Mesendoderm (in vitro differentiated cells): Measurements from ENCODE around the gene SLC47A2.

Source experiments
- DNase-seq: peaks from one replicate; pipeline ENCODE4 v3.0.0; 2013
- H2AK5ac ChIP-seq: 2 replicates; pipeline ENCODE4 v1.6.1; 2013; ENCODE audit warnings: low read length, inconsistent platforms
- H2BK120ac ChIP-seq: 2 replicates; pipeline ENCODE4 v1.6.1; 2013; ENCODE audit warnings: low read depth, mild to moderate bottlenecking, low read length, moderate library complexity, mixed read lengths
- H2BK15ac ChIP-seq: replicated peaks from 2 replicates; pipeline ENCODE4 v1.6.1; 2013; ENCODE audit warnings: low read depth, mild to moderate bottlenecking, moderate library complexity
- H2BK5ac ChIP-seq: 2 replicates; pipeline ENCODE4 v1.6.1; 2013; ENCODE audit warnings: low read length, inconsistent platforms
- H3K18ac ChIP-seq: 2 replicates; pipeline ENCODE4 v1.6.1; 2013; ENCODE audit warnings: mild to moderate bottlenecking, low read length, mixed read lengths
- H3K23ac ChIP-seq: one replicate; pipeline ENCODE4 v1.6.1; 2013; ENCODE audit warnings: low read length
- H3K27ac ChIP-seq: 2 replicates; pipeline ENCODE4 v1.5.1; 2013; ENCODE audit warnings: low read depth, mild to moderate bottlenecking, inconsistent platforms, low read length, moderate library complexity
- H3K27me3 ChIP-seq: 2 replicates; pipeline ENCODE4 v1.6.1; 2013; ENCODE audit warnings: low read length, control low read depth, mild to moderate bottlenecking, inconsistent platforms; ENCODE audit not compliant: insufficient read depth, poor library complexity
- H3K36me3 ChIP-seq: 2 replicates; pipeline ENCODE4 v1.6.1; 2013; ENCODE audit warnings: low read length, inconsistent platforms; ENCODE audit not compliant: control insufficient read depth, insufficient read depth
- H3K4ac ChIP-seq: one replicate; pipeline ENCODE4 v1.6.1; 2013; ENCODE audit warnings: low read depth, mild to moderate bottlenecking, low read length, moderate library complexity
- H3K4me1 ChIP-seq: 2 replicates; pipeline ENCODE4 v1.6.1; 2013; ENCODE audit warnings: low read depth, low read length, inconsistent platforms; ENCODE audit not compliant: control insufficient read depth
- H3K4me2 ChIP-seq: 2 replicates; pipeline ENCODE4 v1.6.1; 2013; ENCODE audit warnings: low read length
- H3K4me3 ChIP-seq: 2 replicates; pipeline ENCODE4 v1.5.1; 2013; ENCODE audit warnings: mild to moderate bottlenecking, low read length
- H3K56ac ChIP-seq: one replicate; pipeline ENCODE4 v1.6.1; 2013; ENCODE audit warnings: low read length
- H3K79me1 ChIP-seq: 2 replicates; pipeline ENCODE4 v1.6.1; 2013; ENCODE audit warnings: low read length, inconsistent platforms
- H3K79me2 ChIP-seq: 2 replicates; pipeline ENCODE4 v1.6.1; 2013; ENCODE audit warnings: mild to moderate bottlenecking, low read length; ENCODE audit not compliant: control insufficient read depth, insufficient read depth
- H3K9ac ChIP-seq: 2 replicates; pipeline ENCODE4 v1.6.1; 2013; ENCODE audit warnings: low read length, inconsistent platforms
- H4K5ac ChIP-seq: one replicate; pipeline ENCODE4 v1.6.1; 2013; ENCODE audit warnings: low read length
- H4K8ac ChIP-seq: one replicate; pipeline ENCODE4 v1.6.1; 2013; ENCODE audit warnings: low read depth, mild to moderate bottlenecking, control low read depth, low read length, moderate library complexity
- WGBS: extraction: QIAGEN DNeasy Blood & Tissue Kit; methylation state at CpG from one replicate; pipeline ENCODE4 v1.1.7; 2013; ENCODE audit warnings: low lambda C conversion rate, missing lambda C conversion rate; ENCODE audit not compliant: insufficient coverage; ENCODE audit errors: extremely low coverage; 5-methylcytosine and 5-hydroxymethylcytosine counted together

Gene SLC47A2

DNA sequence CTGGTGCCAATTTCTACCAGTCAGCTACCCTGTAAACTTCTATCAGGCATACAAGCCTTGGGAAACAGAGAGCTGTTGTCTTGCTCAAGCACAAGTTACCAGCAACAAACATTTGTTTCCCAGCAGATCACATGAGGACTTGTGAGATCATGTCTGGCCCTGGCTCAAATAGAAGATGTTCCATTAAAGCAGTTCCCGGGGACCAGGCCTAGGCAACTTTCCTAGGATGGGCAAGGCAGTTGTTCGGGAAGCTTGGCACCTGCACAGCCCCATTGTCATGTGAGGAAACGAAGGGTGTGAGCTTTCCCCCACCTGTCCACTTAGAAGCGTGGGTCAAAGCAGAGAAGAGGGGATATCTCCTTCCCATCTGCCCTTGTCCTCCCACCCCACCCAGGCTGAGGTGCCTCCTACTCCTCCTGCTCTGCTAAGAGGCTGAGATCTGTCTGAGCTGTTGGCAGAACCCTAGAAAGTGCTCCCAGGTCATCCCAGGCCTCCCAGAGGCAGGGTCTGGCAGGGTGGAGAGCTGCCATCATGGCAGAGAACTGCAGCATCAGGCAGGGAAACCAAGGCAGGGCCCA is 11.2 kb upstream of the SLC47A2 start:
- H3K56ac ChIP-seq: no peak overlapping the region
- H3K79me2 ChIP-seq: no peaks in the 10 kb centered on the region
- no peak overlapping the region for H2BK15ac ChIP-seq
- H3K9ac ChIP-seq: no peak overlapping the region
- no peaks in the 10 kb centered on the region for H3K4me1 ChIP-seq
- no peaks in the 10 kb centered on the region for H3K79me1 ChIP-seq
- no peak overlapping the region for H2BK120ac ChIP-seq
- no peak overlapping the region for H3K4ac ChIP-seq
- no peak overlapping the region for H3K23ac ChIP-seq
- no peak overlapping the region for H2BK5ac ChIP-seq
- no peak overlapping the region for H3K4me2 ChIP-seq
- no peak for DNase-seq
- H3K18ac ChIP-seq: no peak overlapping the region
- WGBS: no CpG with 5 or more reads among the region's 4 CpGs
- H4K5ac ChIP-seq: no peak overlapping the region
- no peak overlapping the region for H4K8ac ChIP-seq
- no peaks in the 10 kb centered on the region for H3K27me3 ChIP-seq
- no peaks in the 10 kb centered on the region for H3K36me3 ChIP-seq
- no peak overlapping the region for H2AK5ac ChIP-seq
- H3K4me3 ChIP-seq: no peak overlapping the region
- no peak overlapping the region for H3K27ac ChIP-seq

DNA sequence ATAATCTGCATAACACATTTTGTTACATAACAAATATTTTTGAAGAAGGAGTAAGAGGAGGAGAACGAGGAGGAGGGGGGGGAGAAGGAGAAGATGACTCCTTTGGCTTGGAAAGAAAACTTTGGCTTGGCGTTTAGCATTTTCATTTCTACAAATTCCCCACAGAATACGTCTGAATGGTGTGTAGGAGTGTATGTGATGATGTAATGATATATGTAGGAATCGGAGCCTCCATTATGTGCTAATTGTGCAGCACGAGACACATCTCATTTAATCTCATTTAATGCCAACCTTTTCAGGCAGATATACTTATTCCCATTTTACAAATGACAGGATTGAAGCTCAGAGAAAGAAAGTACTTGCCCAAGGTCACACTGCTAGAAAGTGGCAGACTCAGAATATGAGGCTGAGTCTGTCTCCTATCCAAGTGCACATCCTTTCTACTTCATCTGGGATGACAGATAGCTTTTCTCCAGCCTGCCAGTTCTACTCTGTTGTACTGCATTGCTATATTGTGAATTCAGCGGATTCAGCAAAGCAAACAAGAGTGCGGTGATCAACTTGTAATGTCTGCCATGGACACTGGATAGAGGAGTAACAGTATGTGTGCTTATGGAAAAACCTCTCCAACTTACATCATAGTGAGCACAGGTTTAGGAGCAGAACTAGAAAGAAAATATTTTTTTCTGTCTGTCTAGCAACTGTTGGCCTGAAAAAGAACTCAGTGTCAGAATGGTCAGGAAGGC is 10.4 kb upstream of the SLC47A2 start:
- Histone ChIP-seq H4K5ac (no peak overlapping the region), H3K79me2 (no peaks in the 10 kb centered on the region), H3K23ac (no peak overlapping the region), H3K79me1 (no peaks in the 10 kb centered on the region), H3K4ac (no peak overlapping the region), H2BK15ac (no peak overlapping the region), H3K9ac (no peak overlapping the region), H2BK120ac (no peak overlapping the region), H3K4me3 (no peak overlapping the region), H3K56ac (no peak overlapping the region), H2AK5ac (no peak overlapping the region), H3K27ac (no peak overlapping the region), H4K8ac (no peak overlapping the region), H3K4me1 (no peaks in the 10 kb centered on the region), H3K18ac (no peak overlapping the region), H3K27me3 (no peaks in the 10 kb centered on the region), H3K36me3 (no peaks in the 10 kb centered on the region), H2BK5ac (no peak overlapping the region), H3K4me2 (no peak overlapping the region)
- no peak for DNase-seq
- no CpG with 5 or more reads among the region's 7 CpGs for WGBS

DNA sequence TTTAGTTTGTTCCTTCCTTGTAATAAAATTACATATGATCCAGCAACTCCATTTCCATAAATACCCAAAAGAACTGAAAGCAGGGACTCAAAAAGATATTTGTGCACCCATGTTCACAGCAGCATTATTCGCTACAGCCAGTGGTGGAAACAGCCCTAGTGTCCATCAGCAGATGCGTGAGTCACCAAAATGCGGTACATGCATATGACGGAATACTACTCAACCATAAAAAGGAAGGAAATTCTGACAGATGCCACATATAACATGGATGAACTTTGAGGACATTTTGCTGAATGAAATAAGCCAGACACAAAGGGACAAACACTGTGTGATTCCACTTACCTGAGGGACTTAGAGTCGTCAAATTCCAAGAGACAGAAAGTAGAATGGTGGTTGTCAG is 9.1 kb upstream of the SLC47A2 start:
- no peak overlapping the region for H3K56ac ChIP-seq
- no peak overlapping the region for H4K5ac ChIP-seq
- no peaks in the 10 kb centered on the region for H3K36me3 ChIP-seq
- no peak overlapping the region for H3K4me3 ChIP-seq
- H3K4me2 ChIP-seq: no peak overlapping the region
- no peak overlapping the region for H2BK120ac ChIP-seq
- H2BK5ac ChIP-seq: no peak overlapping the region
- no peak overlapping the region for H2AK5ac ChIP-seq
- no peaks in the 10 kb centered on the region for H3K79me1 ChIP-seq
- no peak overlapping the region for H3K27ac ChIP-seq
- H3K23ac ChIP-seq: no peak overlapping the region
- no peak overlapping the region for H3K18ac ChIP-seq
- H3K4me1 ChIP-seq: no peaks in the 10 kb centered on the region
- no peak overlapping the region for H3K9ac ChIP-seq
- no peaks in the 10 kb centered on the region for H3K27me3 ChIP-seq
- no CpG with 5 or more reads among the region's 5 CpGs for WGBS
- no peak for DNase-seq
- H4K8ac ChIP-seq: no peak overlapping the region
- no peaks in the 10 kb centered on the region for H3K79me2 ChIP-seq
- H3K4ac ChIP-seq: no peak overlapping the region
- H2BK15ac ChIP-seq: no peak overlapping the region

DNA sequence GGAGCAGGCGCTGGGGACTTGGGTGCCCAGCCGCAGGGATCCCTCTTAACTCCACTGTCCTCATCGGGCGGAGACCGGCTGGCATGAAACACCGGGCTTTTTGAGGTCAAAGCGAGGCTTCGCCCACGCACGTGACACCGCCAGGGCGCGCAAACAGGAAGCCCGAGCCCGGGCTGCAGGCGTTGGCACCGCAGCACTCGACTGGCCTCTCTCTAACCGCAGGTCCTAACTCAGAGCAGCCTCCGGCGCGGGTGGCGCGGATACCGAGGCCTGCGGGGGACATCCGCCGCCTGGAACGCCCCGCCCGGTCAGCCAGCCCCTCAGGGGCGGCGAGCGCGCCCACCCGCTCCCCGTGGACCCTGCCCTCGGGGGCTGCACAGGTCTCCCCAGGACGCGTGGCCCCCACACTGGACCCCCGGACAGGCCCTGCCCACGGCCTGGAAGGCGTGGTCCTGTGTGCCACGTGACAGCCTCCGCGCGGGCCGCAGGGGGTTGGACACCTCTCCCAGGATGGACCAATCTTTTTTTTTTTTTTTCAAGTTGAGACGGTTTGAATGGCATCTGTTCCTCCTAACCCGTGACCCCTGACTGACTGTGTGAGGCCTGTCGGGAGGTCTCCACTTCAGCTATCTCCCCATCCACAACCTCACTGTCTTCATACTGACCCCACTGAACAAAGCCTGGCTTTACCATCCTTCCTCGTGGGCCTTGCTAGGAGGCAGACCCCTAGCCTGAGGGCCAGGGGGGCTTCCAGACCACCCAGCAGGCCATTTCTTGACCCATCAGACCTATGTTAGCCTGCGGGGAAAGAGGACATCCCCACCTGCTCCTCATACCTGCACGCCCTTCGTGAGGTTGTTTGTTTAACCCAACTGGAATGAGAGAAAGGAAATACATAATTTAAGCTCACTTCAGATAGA is 8.4 kb upstream of the SLC47A2 start:
- Histone ChIP-seq H3K18ac (no peak overlapping the region), H2BK120ac (no peak overlapping the region), H2BK15ac (no peak overlapping the region), H3K56ac (no peak overlapping the region), H3K27me3 (no peaks in the 10 kb centered on the region), H3K27ac (no peak overlapping the region), H3K79me2 (no peaks in the 10 kb centered on the region), H3K4ac (no peak overlapping the region), H4K8ac (no peak overlapping the region), H3K36me3 (no peaks in the 10 kb centered on the region), H3K23ac (no peak overlapping the region), H3K4me1 (no peaks in the 10 kb centered on the region), H2AK5ac (no peak overlapping the region), H4K5ac (no peak overlapping the region), H2BK5ac (no peak overlapping the region), H3K4me2 (no peak overlapping the region), H3K9ac (no peak overlapping the region), H3K4me3 (no peak overlapping the region), H3K79me1 (no peaks in the 10 kb centered on the region)
- DNase-seq: no peak
- no CpG with 5 or more reads among the region's 55 CpGs for WGBS

DNA sequence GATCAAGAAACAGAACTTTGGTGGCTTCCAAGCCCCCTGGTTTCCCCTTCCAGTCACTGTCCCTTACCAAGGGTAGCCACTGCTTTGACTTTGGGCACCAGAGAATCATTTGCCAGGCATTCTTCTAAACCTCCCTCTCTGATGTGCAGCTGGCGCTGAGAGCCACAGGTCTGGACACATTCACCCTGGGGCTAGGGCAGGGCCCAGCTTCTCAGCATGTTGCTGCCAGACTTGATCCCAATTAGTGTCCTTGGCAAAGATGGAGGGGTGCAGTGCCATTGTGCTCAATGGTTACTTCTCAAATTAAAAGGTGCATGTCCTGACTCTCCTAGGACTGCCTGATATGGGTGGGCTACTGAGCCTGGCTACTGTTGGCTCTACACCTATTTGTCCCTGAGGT is 7.6 kb upstream of the SLC47A2 start:
- Histone ChIP-seq H3K36me3 (no peaks in the 10 kb centered on the region), H3K23ac (no peak overlapping the region), H4K5ac (no peak overlapping the region), H3K4me2 (no peak overlapping the region), H3K9ac (no peak overlapping the region), H3K79me1 (no peaks in the 10 kb centered on the region), H2BK5ac (no peak overlapping the region), H3K56ac (no peak overlapping the region), H2BK120ac (no peak overlapping the region), H3K79me2 (no peaks in the 10 kb centered on the region), H3K27ac (no peak overlapping the region), H3K18ac (no peak overlapping the region), H3K4me3 (no peak overlapping the region), H2AK5ac (no peak overlapping the region), H3K27me3 (no peaks in the 10 kb centered on the region), H3K4me1 (no peaks in the 10 kb centered on the region), H3K4ac (no peak overlapping the region), H4K8ac (no peak overlapping the region), H2BK15ac (no peak overlapping the region)
- DNase-seq: no peak
- no CpG with 5 or more reads among the region's 1 CpG for WGBS
